Naive thymus-derived CD4-positive, alpha-beta T cell (primary cell): ENCODE data around the gene DGKH. TPM values are rescaled to one million over a fixed set of nuclear protein-coding genes. Genes with fewer than 3 reads are reported as not detected.

Experiments
- ATAC-seq: fragments of 150-1000 bp; cut with Tn5 transposase; 2 replicates; pipeline ENCODE4 v1.10.0; 2021; ENCODE audit warnings: mild to moderate bottlenecking, moderate library complexity
- CTCF ChIA-PET: fragments of 350-600 bp; sonication (Branson Sonifier 250); formaldehyde crosslinking; loops from one replicate; lab custom pipeline; 2021; ENCODE audit warnings: antibody characterized with exemption; lab: Charles Lee
- POLR2A ChIA-PET: fragments of 350-600 bp; sonication (Branson Sonifier 250); formaldehyde crosslinking; loops from one replicate; lab custom pipeline; 2021; ENCODE audit warnings: antibody characterized with exemption, inconsistent platforms; lab: Charles Lee
- DNase-seq, 9 donors: peaks; one replicate each; pipeline versions ENCODE4 v3.0.0 to v3.0.0-alpha.2; 2020 to 2022; ENCODE audit warnings: mixed read lengths in 1 of 9
- H3K27ac ChIP-seq: one replicate; pipeline ENCODE4 v1.7.0; 2013; ENCODE audit warnings: mild to moderate bottlenecking, low read depth, low read length, moderate library complexity
- H3K27me3 ChIP-seq, 2 donors: one replicate each; pipeline ENCODE4 v1.7.0; 2013; ENCODE audit warnings: low read length in 2 of 2, mild to moderate bottlenecking in 2 of 2, moderate library complexity in 2 of 2; ENCODE audit not compliant: control insufficient read depth in 2 of 2, insufficient read depth in 2 of 2
- H3K36me3 ChIP-seq, 3 experiments: 1 replicate in 2 of 3; 2 replicates in 1 of 3; pipeline ENCODE4 v1.7.0; 2013; ENCODE audit warnings: low read length in 3 of 3, mild to moderate bottlenecking in 3 of 3, moderate library complexity in 1 of 3; ENCODE audit not compliant: insufficient read depth in 3 of 3, control insufficient read depth in 2 of 3
- H3K4me1 ChIP-seq, 2 donors: one replicate each; pipeline ENCODE4 v1.7.0; 2013; ENCODE audit warnings: low read length in 2 of 2, mild to moderate bottlenecking in 2 of 2, moderate library complexity in 1 of 2; ENCODE audit not compliant: control insufficient read depth in 2 of 2, insufficient read depth in 2 of 2
- H3K4me3 ChIP-seq: 2 replicates; pipeline ENCODE4 v1.7.0; 2013; ENCODE audit warnings: mild to moderate bottlenecking, low read length
- H3K9me3 ChIP-seq, 3 experiments: 1 replicate in 2 of 3; 2 replicates in 1 of 3; pipeline ENCODE4 v1.7.0; 2013; ENCODE audit warnings: low read length in 3 of 3; ENCODE audit not compliant: control insufficient read depth in 2 of 3
- H3K27ac Mint-ChIP-seq, 9 donors: one replicate each; pipeline ENCODE4 v1.8.0; 2020 to 2022; ENCODE audit warnings: mixed read lengths in 9 of 9, mild to moderate bottlenecking in 8 of 9, moderate library complexity in 5 of 9, inconsistent platforms in 2 of 9
- H3K27me3 Mint-ChIP-seq, 5 donors: one replicate each; pipeline ENCODE4 v1.8.0; 2021 to 2022; ENCODE audit warnings: mixed read lengths in 5 of 5, mild to moderate bottlenecking in 1 of 5
- H3K36me3 Mint-ChIP-seq, 5 donors: one replicate each; pipeline ENCODE4 v1.8.0; 2020 to 2022; ENCODE audit warnings: mixed read lengths in 5 of 5, mild to moderate bottlenecking in 3 of 5, inconsistent platforms in 1 of 5
- H3K4me1 Mint-ChIP-seq, 7 donors: one replicate each; pipeline ENCODE4 v1.8.0; 2020 to 2022; ENCODE audit warnings: mixed read lengths in 7 of 7, mild to moderate bottlenecking in 3 of 7, inconsistent platforms in 1 of 7
- H3K4me3 Mint-ChIP-seq, 10 donors: one replicate each; pipeline ENCODE4 v1.8.0; 2020 to 2022; ENCODE audit warnings: mild to moderate bottlenecking in 10 of 10, mixed read lengths in 10 of 10, moderate library complexity in 6 of 10, inconsistent platforms in 2 of 10
- H3K9me3 Mint-ChIP-seq, 11 donors: one replicate each; pipeline ENCODE4 v1.8.0; 2020 to 2022; ENCODE audit warnings: mixed read lengths in 11 of 11, mild to moderate bottlenecking in 4 of 11, inconsistent platforms in 1 of 11, moderate library complexity in 1 of 11
- intact Hi-C, 2 donors: fragments of 100-400 bp; cut with micrococcal nuclease; formaldehyde crosslinking; loops; one replicate each; pipeline ENCODE4 v1.15.1; 2023
- polyA plus RNA-seq, 2 donors: library from polyadenylated mRNA; unstranded; fragments of 300-500 nt; fragmentation: Illumina TruSeq; gene quantifications; one replicate each; pipeline ENCODE4 v1.2.3, GENCODE V29; 2021
- total RNA-seq, 6 experiments: library from RNA in 5 of 6; stranded (reverse) in 5 of 6; gene quantifications; 1 replicate in 5 of 6; 2 replicates in 1 of 6; pipeline ENCODE4 v1.2.3 and lab custom pipeline; 2021 to 2026

Gene DGKH
- total and polyA plus RNA-seq, 7 experiments from 2014 or later: 0.85 to 16.4 (median 6.8) TPM

DNA sequence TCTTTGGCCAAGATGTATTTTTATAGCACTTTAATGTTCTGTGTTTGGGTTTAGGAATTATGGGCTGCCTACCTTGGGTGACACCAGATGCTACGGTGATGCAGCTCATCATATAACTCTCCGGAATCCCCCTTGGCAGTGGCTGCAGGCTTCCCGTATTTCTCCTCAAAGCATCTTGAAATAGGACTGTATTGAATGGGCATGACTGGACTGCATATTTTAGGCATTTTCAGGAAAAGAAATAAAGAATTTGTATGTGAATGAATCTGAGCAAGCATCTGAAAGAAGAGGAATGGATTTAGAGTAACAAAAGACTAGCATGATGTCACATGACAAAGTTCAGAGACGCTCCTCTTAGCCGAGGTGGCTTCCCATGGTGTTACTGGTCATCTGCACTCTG is 70.6 kb downstream of the DGKH start:
- Mint-ChIP-seq H3K4me3 (no peak overlapping the region), H3K27ac (no peak overlapping the region), H3K27me3 (no peaks in the 10 kb centered on the region), H3K9me3 (no peaks in the 10 kb centered on the region), H3K4me1 (peaks cover 0 to 7% (median 0%) of the 10 kb centered on the region in 7 donors), H3K36me3 (peaks cover 0 to 10% (median 5%) of the 10 kb centered on the region in 5 donors)
- Histone ChIP-seq H3K27me3 (no peaks in the 10 kb centered on the region), H3K36me3 (no peaks in the 10 kb centered on the region), H3K4me1 (no peaks in the 10 kb centered on the region), H3K4me3 (no peak overlapping the region), H3K9me3 (no peaks in the 10 kb centered on the region), H3K27ac (no peak overlapping the region)
- ATAC-seq: no peak
- no peak for DNase-seq
- intact Hi-C loops: no loop called here
- ChIA-PET CTCF (no interaction called here), POLR2A (no interaction called here)

DNA sequence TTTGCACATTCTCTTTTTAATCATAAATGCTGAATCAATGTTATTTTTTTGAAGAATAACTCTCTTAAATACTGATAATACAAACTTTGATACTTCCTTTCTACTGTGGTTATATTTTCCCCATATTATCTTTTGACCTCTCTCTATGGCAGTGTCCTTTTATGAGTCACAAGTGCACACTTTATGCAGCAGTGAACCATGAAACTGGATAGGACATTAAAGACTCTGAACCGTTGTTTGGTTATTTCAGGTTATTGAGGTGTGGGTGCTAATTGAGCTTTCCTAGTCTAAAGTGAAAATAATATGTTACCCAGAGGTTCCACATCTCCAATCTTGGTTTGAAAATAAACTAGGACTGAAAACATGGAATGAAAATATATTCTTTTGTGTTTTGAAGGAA is 71.4 kb downstream of the DGKH start:
- no peaks in the 10 kb centered on the region for H3K27me3 Mint-ChIP-seq
- peaks cover 0 to 7% (median 0%) of the 10 kb centered on the region in 7 donors for H3K4me1 Mint-ChIP-seq
- ATAC-seq (no peak), DNase-seq (no peak)
- no peaks in the 10 kb centered on the region for H3K4me1 ChIP-seq
- H3K27ac Mint-ChIP-seq: peak overlapping the region in 1 of 9 donors; percentile 13
- no peaks in the 10 kb centered on the region for H3K9me3 ChIP-seq
- ChIA-PET POLR2A (no interaction called here), CTCF (no interaction called here)
- H3K36me3 Mint-ChIP-seq: peaks cover 0 to 10% (median 5%) of the 10 kb centered on the region in 5 donors
- H3K4me3 ChIP-seq: no peak overlapping the region
- H3K27ac ChIP-seq: no peak overlapping the region
- no peak overlapping the region for H3K4me3 Mint-ChIP-seq
- no peaks in the 10 kb centered on the region for H3K9me3 Mint-ChIP-seq
- intact Hi-C loops: no loop called here
- H3K27me3 ChIP-seq: no peaks in the 10 kb centered on the region
- H3K36me3 ChIP-seq: no peaks in the 10 kb centered on the region

DNA sequence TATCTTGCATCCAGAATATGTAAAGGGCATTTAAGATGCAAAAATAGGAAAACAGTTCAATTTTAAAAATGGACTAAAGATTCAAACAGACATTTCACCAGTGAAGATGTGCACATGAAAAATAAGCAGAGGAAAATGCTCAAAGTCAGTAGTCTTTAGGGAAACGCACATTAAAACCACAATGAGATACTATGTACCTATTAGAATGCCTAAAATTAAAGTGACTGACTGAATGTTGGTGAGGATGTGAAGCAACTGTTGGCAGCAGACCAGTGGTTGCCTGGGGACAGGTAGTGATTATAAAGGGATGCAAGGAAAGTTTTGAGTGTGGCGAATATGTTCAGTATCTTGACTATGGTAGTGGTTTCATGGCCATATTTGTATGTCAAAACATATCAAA is 75.2 kb downstream of the DGKH start:
- Histone ChIP-seq H3K36me3 (no peaks in the 10 kb centered on the region), H3K4me1 (no peaks in the 10 kb centered on the region), H3K9me3 (no peaks in the 10 kb centered on the region), H3K27me3 (no peaks in the 10 kb centered on the region), H3K27ac (no peak overlapping the region), H3K4me3 (no peak overlapping the region)
- ATAC-seq: no peak
- CTCF ChIA-PET: interaction anchor here (0.7 kb wide), 1 partner anchor 60 kb away, joined by 3 read pairs; no protein-coding TSS in a partner anchor
- H3K27me3 Mint-ChIP-seq: no peaks in the 10 kb centered on the region
- no peak overlapping the region for H3K4me3 Mint-ChIP-seq
- no peak for DNase-seq
- no peak overlapping the region for H3K27ac Mint-ChIP-seq
- intact Hi-C loops: no loop called here
- H3K9me3 Mint-ChIP-seq: no peaks in the 10 kb centered on the region
- peaks cover 0 to 22% (median 14%) of the 10 kb centered on the region in 5 donors for H3K36me3 Mint-ChIP-seq
- POLR2A ChIA-PET: interaction anchor here (0.7 kb wide), 1 partner anchor 235 kb away, joined by 4 read pairs; no protein-coding TSS in a partner anchor
- H3K4me1 Mint-ChIP-seq: peaks cover 0 to 10% (median 0%) of the 10 kb centered on the region in 7 donors

DNA sequence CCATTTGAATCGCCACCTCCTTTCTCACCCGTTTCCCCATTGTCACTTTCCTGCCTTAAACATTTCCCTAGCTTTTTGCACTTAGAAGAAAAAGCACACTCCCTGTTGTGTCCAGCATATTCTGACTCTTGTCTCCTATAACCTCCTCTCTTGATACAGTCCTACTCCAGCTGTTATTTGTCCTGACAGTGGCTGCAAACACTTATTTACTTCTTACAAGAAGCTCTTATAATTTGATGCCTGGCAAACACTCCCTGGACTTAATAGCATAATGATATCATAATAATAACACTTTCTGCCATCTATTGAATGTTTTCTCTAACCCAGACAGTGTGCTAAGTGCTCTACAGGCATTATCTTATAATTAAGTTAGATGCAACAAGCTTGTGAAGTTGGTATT is 76.6 kb downstream of the DGKH start:
- Mint-ChIP-seq H3K27me3 (no peaks in the 10 kb centered on the region), H3K27ac (no peak overlapping the region), H3K36me3 (peaks cover 0 to 24% (median 16%) of the 10 kb centered on the region in 5 donors), H3K4me1 (peaks cover 0 to 8% (median 0%) of the 10 kb centered on the region in 7 donors), H3K4me3 (no peak overlapping the region), H3K9me3 (no peaks in the 10 kb centered on the region)
- peaks cover 0 to 2% (median 0%) of the 10 kb centered on the region in 3 experiments for H3K36me3 ChIP-seq
- no peaks in the 10 kb centered on the region for H3K9me3 ChIP-seq
- DNase-seq: no peak
- ChIA-PET POLR2A (interaction anchor here (0.6 to 0.7 kb wide), 2 partner anchors 12 to 859 kb away, joined by 3 read pairs; no protein-coding TSS in a partner anchor), CTCF (interaction anchor here (1.2 to 1.8 kb wide), 2 partner anchors 12 to 15 kb away, joined by 3 to 6 read pairs; no protein-coding TSS in a partner anchor)
- no peaks in the 10 kb centered on the region for H3K4me1 ChIP-seq
- intact Hi-C loops: no loop called here
- no peak for ATAC-seq
- no peak overlapping the region for H3K4me3 ChIP-seq
- H3K27me3 ChIP-seq: no peaks in the 10 kb centered on the region
- H3K27ac ChIP-seq: no peak overlapping the region

DNA sequence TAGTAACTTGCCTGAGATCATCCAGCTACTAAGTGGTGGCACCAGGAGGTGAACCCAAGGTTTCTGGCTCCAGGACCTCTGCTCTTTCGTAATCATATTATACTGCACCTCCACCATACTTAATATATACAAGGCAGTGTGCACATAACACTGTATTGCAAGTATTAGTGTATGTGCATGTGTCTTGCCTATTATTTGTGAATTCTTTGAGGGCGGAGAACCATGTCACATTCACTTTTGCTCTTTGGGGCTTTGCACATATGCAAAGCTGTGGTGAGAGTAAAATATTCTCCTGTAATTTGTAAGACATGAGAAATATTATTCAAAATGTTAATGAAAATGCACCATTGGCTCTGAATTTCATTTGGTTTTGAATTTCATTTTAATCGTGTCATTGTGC is 78.6 kb downstream of the DGKH start:
- H3K27me3 ChIP-seq: no peaks in the 10 kb centered on the region
- POLR2A ChIA-PET: no interaction called here

DNA sequence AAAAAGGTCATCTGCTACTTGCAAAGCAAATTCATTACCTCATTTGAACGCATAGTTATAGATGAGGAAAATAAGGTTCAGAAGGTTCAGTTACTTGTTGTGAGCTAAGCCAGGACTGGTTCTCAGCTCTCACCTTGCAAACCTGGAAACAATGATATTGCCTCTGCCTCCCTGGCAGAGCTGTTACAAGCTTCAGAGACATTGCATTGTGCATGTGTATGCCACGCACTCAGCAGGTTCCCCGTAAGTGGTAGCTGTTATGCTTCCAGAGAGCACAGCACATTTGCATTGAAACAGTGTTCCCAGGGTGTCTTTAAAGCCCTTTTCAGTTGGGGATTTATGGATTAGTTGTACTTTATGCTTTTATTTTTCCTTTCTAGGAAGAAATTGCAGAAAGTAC is 80.6 kb downstream of the DGKH start:
- no peak for ATAC-seq
- H3K27ac Mint-ChIP-seq: no peak overlapping the region
- peaks cover 0 to 21% (median 11%) of the 10 kb centered on the region in 5 donors for H3K36me3 Mint-ChIP-seq
- no peaks in the 10 kb centered on the region for H3K4me1 ChIP-seq
- POLR2A ChIA-PET: no interaction called here
- no peak for DNase-seq
- CTCF ChIA-PET: no interaction called here
- no peaks in the 10 kb centered on the region for H3K27me3 Mint-ChIP-seq
- intact Hi-C loops: no loop called here
- no peaks in the 10 kb centered on the region for H3K9me3 ChIP-seq
- no peaks in the 10 kb centered on the region for H3K27me3 ChIP-seq
- no peaks in the 10 kb centered on the region for H3K9me3 Mint-ChIP-seq
- peaks cover 0 to 8% (median 0%) of the 10 kb centered on the region in 3 experiments for H3K36me3 ChIP-seq
- peaks cover 0 to 6% (median 0%) of the 10 kb centered on the region in 7 donors for H3K4me1 Mint-ChIP-seq
- no peak overlapping the region for H3K4me3 Mint-ChIP-seq
- no peak overlapping the region for H3K27ac ChIP-seq
- H3K4me3 ChIP-seq: no peak overlapping the region

More for the DNA sequence above, 78.6 kb downstream of the DGKH start:
- Mint-ChIP-seq H3K9me3 (no peaks in the 10 kb centered on the region), H3K36me3 (peaks cover 0 to 19% (median 11%) of the 10 kb centered on the region in 5 donors), H3K4me1 (peaks cover 0 to 6% (median 0%) of the 10 kb centered on the region in 7 donors), H3K27ac (no peak overlapping the region), H3K27me3 (no peaks in the 10 kb centered on the region), H3K4me3 (no peak overlapping the region)
- Histone ChIP-seq H3K27ac (no peak overlapping the region), H3K36me3 (peaks cover 0 to 8% (median 0%) of the 10 kb centered on the region in 3 experiments), H3K9me3 (no peaks in the 10 kb centered on the region), H3K4me3 (no peak overlapping the region), H3K4me1 (no peaks in the 10 kb centered on the region)
- ATAC-seq: no peak
- intact Hi-C loops: no loop called here
- DNase-seq: no peak
- CTCF ChIA-PET: no interaction called here

DNA sequence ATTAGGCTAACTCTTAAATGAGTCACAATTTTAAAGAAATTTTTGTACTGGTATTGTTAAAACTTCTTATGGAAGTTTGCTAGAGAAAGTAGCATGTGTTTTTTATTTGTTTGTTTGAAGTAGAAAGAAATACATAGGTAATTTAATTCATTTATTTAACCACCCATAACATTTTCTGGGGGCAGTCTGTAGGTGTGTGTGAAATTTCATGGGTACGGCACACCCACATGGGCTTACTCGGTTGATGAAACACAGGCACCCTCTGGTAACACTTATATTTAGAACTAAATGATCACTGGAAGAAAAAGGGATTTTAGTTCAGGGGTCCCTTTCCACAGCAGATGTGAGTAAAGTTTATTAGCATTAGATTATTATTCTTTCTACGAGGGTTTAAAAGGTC is 88.1 kb downstream of the DGKH start:
- Histone ChIP-seq H3K4me1 (no peaks in the 10 kb centered on the region), H3K27ac (no peak overlapping the region), H3K27me3 (no peaks in the 10 kb centered on the region), H3K4me3 (no peak overlapping the region), H3K36me3 (no peaks in the 10 kb centered on the region), H3K9me3 (no peaks in the 10 kb centered on the region)
- ChIA-PET CTCF (no interaction called here), POLR2A (no interaction called here)
- no peak overlapping the region for H3K27ac Mint-ChIP-seq
- no peaks in the 10 kb centered on the region for H3K4me1 Mint-ChIP-seq
- H3K4me3 Mint-ChIP-seq: no peak overlapping the region
- peaks cover 0 to 8% (median 0%) of the 10 kb centered on the region in 11 donors for H3K9me3 Mint-ChIP-seq
- intact Hi-C loops: no loop called here
- no peaks in the 10 kb centered on the region for H3K27me3 Mint-ChIP-seq
- H3K36me3 Mint-ChIP-seq: peaks cover 0 to 28% (median 14%) of the 10 kb centered on the region in 5 donors
- ATAC-seq: no peak
- DNase-seq: no peak
